AG04450 (cell line): ENCODE measurements around the gene CARS2. TPM values are rescaled to one million over a fixed set of nuclear protein-coding genes. Genes with fewer than 3 reads are reported as not detected.

Source experiments
- CTCF ChIA-PET: fragments of 300-600, 350-600 bp; formaldehyde crosslinking; extraction: SDS; loops from one replicate; lab custom pipeline; 2022; ENCODE audit warnings: antibody characterized with exemption, inconsistent platforms; lab: Charles Lee
- POLR2A ChIA-PET: fragments of 350-600 bp; formaldehyde crosslinking; extraction: SDS; loops from one replicate; lab custom pipeline; 2021; ENCODE audit warnings: antibody characterized with exemption, inconsistent platforms; lab: Yijun Ruan, JAX
- DNase-seq: peaks from one replicate; pipeline ENCODE4 v3.0.0-alpha.2; 2011; ENCODE audit warnings: low read depth, low spot score
- H3K27ac ChIP-seq: one replicate; pipeline ENCODE4 v1.5.1; 2012; ENCODE audit warnings: low read depth, low read length, control low read depth
- H3K27me3 ChIP-seq: one replicate; pipeline ENCODE4 v1.6.0; 2012; ENCODE audit warnings: low read length; ENCODE audit not compliant: control insufficient read depth, insufficient read depth
- H3K4me3 ChIP-seq: 2 replicates; pipeline ENCODE4 v1.5.1; 2011; ENCODE audit warnings: mild to moderate bottlenecking, low read depth, low read length, control low read depth
- H3K9me3 ChIP-seq: 2 replicates; pipeline ENCODE4 v1.5.1; 2012; ENCODE audit warnings: low read length; ENCODE audit not compliant: control insufficient read depth, insufficient read depth
- polyA plus RNA-seq: library from polyadenylated mRNA; depleted of rRNA; stranded (reverse); fragments of >200 nt; gene quantifications from 2 replicates; pipeline ENCODE4 v1.2.3, GENCODE V29; 2011
- TF ChIP-seq, protein P1 (sequence below): IDR thresholded peaks from 2 replicates; pipeline ENCODE4 v1.5.1; 2011; ENCODE audit warnings: low read depth, low read length, control low read depth, inconsistent platforms

Gene CARS2
- polyA plus RNA-seq, 1 experiment, result 51.5 TPM

DNA sequence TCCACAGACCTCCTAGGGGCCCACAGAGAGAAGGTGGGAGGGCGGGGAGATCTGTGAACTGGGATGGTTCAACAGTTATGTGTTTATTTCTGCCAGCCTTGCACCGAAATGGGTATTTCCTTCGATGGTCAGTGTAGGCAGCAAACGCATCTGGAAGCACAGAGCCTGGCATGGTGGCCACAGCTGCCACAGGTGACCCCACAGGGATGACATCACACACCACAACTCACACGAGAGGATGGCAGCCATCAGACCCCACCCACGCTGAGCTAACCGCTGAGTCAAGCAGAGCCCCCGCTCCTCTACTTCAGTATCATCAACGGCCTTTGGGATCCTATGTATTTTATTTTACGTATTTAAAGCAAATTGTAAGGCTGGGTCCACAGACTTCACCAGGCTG, 53.2 kb downstream of the CARS2 start:
- DNase-seq, result no peak
- no peaks in the 10 kb centered on the region for H3K9me3 ChIP-seq
- no peak overlapping the region for H3K27ac ChIP-seq
- no peak overlapping the region for H3K4me3 ChIP-seq
- no peaks in the 10 kb centered on the region for H3K27me3 ChIP-seq
- ChIA-PET CTCF (no interaction called here), POLR2A (no interaction called here)
- TF ChIP-seq, protein P1, sequence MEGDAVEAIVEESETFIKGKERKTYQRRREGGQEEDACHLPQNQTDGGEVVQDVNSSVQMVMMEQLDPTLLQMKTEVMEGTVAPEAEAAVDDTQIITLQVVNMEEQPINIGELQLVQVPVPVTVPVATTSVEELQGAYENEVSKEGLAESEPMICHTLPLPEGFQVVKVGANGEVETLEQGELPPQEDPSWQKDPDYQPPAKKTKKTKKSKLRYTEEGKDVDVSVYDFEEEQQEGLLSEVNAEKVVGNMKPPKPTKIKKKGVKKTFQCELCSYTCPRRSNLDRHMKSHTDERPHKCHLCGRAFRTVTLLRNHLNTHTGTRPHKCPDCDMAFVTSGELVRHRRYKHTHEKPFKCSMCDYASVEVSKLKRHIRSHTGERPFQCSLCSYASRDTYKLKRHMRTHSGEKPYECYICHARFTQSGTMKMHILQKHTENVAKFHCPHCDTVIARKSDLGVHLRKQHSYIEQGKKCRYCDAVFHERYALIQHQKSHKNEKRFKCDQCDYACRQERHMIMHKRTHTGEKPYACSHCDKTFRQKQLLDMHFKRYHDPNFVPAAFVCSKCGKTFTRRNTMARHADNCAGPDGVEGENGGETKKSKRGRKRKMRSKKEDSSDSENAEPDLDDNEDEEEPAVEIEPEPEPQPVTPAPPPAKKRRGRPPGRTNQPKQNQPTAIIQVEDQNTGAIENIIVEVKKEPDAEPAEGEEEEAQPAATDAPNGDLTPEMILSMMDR, result no peak

DNA sequence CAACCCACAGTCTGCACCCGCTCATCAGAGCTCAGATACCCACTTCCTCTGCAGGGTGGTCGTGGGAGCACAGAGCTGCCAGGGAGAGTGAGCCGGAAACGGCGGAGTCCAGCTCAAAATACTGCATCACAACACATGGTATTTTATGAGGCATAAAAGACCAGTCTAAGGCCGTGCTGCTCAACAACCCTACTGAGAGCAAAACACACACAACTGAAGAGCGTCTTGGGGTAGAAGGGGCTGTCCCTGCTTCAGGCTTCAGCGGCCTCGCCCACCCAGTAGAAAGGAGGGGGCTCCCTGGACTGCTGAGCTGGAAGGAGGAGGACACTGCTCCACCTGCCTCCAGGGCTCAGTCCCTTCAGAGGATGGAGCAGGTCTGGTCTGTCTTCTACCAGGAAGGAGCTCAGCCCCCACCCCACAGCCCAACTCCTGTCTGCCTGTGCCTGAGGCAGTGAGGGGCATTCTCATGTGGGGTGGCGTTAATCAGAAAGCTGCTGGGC, 53.6 kb downstream of the CARS2 start:
- TF ChIP-seq, protein P1, result no peak
- no peak overlapping the region for H3K4me3 ChIP-seq
- DNase-seq, result no peak
- no peaks in the 10 kb centered on the region for H3K9me3 ChIP-seq
- CTCF ChIA-PET, result no interaction called here
- no peaks in the 10 kb centered on the region for H3K27me3 ChIP-seq
- H3K27ac ChIP-seq, result no peak overlapping the region
- POLR2A ChIA-PET, result no interaction called here

DNA sequence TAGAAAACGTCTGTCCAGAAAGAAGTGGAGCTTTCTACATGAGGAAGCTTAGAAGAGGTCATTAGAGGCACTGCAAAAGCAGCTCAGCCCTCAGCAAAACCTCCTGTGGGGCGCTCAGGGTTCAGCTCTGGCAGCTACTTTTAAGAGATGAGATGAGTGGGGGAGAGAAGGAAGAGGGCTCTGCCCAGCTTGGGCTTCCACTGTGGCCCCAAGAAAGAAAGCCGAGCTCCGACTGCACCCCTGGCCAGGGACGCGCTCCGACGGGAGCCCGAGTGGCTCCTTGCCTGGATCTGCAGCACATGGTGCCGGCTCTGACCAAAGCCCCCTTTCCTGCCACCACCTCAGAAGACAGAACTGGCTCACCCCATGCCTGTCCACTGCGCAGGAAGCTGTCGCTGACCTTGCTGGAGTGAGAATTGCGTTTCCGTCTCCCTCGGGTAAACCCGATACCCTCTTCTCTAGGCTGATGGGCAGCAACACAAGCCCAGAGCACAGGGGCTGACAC, 54.1 kb downstream of the CARS2 start:
- POLR2A ChIA-PET, result interaction anchor here (0.7 kb wide), 1 partner anchor 91 kb away, joined by 3 read pairs; no protein-coding TSS in a partner anchor

DNA sequence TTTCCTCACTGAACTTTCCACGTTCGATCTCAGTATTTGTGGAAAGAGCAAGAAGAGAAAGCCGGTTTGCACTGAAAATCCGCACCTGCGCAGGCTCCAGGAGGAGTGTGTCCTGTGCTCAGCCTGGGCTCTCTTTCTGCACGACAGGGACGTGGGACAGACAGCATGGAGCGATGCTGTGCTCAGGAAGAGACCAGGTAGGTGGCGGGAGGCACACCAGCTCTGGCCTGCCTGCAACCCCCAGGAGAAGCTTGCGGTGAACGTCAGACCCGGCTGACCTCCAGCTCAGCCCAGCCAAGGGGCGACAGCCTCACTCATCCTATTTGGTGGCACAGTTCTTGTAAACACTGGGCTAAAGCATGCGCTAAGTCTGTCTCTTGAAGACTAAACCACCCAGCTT, 54.6 kb downstream of the CARS2 start:
- no peak overlapping the region for H3K27ac ChIP-seq
- TF ChIP-seq, protein P1, result no peak
- DNase-seq, result no peak
- POLR2A ChIA-PET, result interaction anchor here (0.7 kb wide), 1 partner anchor 91 kb away, joined by 3 read pairs; no protein-coding TSS in a partner anchor
- no peaks in the 10 kb centered on the region; the same call in 1 of the 2 replicates for H3K9me3 ChIP-seq
- CTCF ChIA-PET, result no interaction called here
- H3K4me3 ChIP-seq, result no peak overlapping the region
- no peaks in the 10 kb centered on the region for H3K27me3 ChIP-seq

More for the DNA sequence above, 54.1 kb downstream of the CARS2 start:
- no peak for DNase-seq
- Histone ChIP-seq H3K27ac (no peak overlapping the region), H3K27me3 (no peaks in the 10 kb centered on the region), H3K9me3 (no peaks in the 10 kb centered on the region), H3K4me3 (no peak overlapping the region)
- CTCF ChIA-PET, result no interaction called here
- TF ChIP-seq, protein P1, result no peak

DNA sequence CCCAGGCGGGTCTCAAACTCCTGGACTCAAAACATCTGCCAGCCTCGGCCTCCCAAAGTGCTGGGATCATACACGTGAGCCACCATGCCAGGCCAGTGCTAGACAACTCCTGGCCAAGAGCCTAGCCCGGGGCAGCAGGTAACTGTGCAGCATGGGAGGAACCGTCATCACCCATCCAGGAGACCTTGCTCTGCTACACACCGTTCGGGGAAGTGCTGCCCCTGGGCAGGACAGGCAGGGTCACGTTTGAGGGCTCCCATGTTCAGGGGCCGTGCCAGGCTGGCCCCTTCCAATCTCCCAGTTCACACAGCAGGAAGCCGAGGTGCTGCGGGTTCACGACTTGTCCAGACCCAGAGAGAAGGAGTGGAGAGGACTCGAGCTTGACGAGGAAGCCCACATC, 55.5 kb downstream of the CARS2 start:
- CTCF ChIA-PET, result no interaction called here
- Histone ChIP-seq H3K9me3 (no peaks in the 10 kb centered on the region; the same call in 1 of the 2 replicates), H3K27me3 (no peaks in the 10 kb centered on the region), H3K4me3 (no peak overlapping the region), H3K27ac (no peak overlapping the region)
- POLR2A ChIA-PET, result no interaction called here
- DNase-seq, result no peak
- TF ChIP-seq, protein P1, result no peak
